Adrenal gland (tissue), 12 donors: ENCODE results near the gene MAD2L1. TPM values are rescaled to one million over a fixed set of nuclear protein-coding genes. Genes with fewer than 3 reads are reported as not detected.

Experiments
- DNase-seq, 7 donors: peaks; one replicate each; pipeline ENCODE4 v3.0.0-alpha.2; 2019 to 2020
- H3K27ac ChIP-seq, 5 donors: fragments of 200-600 bp; sonication (generic) in 4 of 5; 1 replicate in 3 of 5; 2 replicates in 2 of 5; pipeline versions ENCODE4 v1.5.1 to v1.8.0; 2016 to 2020; ENCODE audit warnings: mild to moderate bottlenecking in 1 of 5
- H3K27me3 ChIP-seq: fragments of 200-600 bp; 2 replicates; pipeline ENCODE4 v1.8.0; 2021
- H3K36me3 ChIP-seq, 2 donors: fragments of 200-600 bp; replicated peaks in 1 of 2; 1 replicate in 1 of 2; 2 replicates in 1 of 2; pipeline versions ENCODE4 v1.5.1 to v1.8.0; 2018 to 2022
- H3K4me1 ChIP-seq, 2 donors: fragments of 200-600 bp; replicated peaks in 1 of 2; 1 replicate in 1 of 2; 2 replicates in 1 of 2; pipeline versions ENCODE4 v1.5.1 to v1.8.0; 2018 to 2021
- H3K4me3 ChIP-seq, 4 donors: fragments of 200-600 bp; sonication (generic) in 3 of 4; one replicate each; pipeline ENCODE4 v1.5.1; 2016 to 2018
- H3K9me3 ChIP-seq, 3 donors: fragments of 200-600 bp; sonication (generic) in 1 of 3; replicated peaks in 1 of 3; 1 replicate in 2 of 3; 2 replicates in 1 of 3; pipeline versions ENCODE4 v1.5.1 to v1.8.0; 2016 to 2021
- POLR2A ChIP-seq, 2 donors: fragments of 450-650 bp; IDR thresholded peaks; one replicate each; pipeline ENCODE4 v1.6.1; 2017; ENCODE audit warnings: antibody characterized with exemption in 2 of 2, mild to moderate bottlenecking in 2 of 2, moderate library complexity in 1 of 2
- WGBS, 4 donors: extraction: QIAGEN DNeasy Blood & Tissue Kit in 2 of 4; methylation state at CpG; one replicate each; pipeline versions ENCODE4 v1.1.5 to v1.1.7; 2013 to 2017; 5-methylcytosine and 5-hydroxymethylcytosine counted together
- intact Hi-C, 2 donors: fragments of 100-400 bp; cut with DNase I; formaldehyde crosslinking; loops; one replicate each; pipeline versions ENCODE4 v1.14.1 to v1.15.0; 2022 to 2023
- polyA plus RNA-seq, 3 donors: library from polyadenylated mRNA; stranded (reverse); fragments of 200-250 nt in 2 of 3; fragments of 350-450 nt in 1 of 3; fragmentation: Illumina TruSeq in 1 of 3; extraction: RNeasy Lipid Tissue Mini Kit (QIAGEN cat#74804) in 1 of 3; gene quantifications; one replicate each; pipeline ENCODE4 v1.2.3, GENCODE V29; 2013 to 2014
- total RNA-seq, 9 donors: library from RNA; depleted of rRNA in 4 of 9; stranded (reverse); fragments of >200 nt in 4 of 9; fragments of 120-200 nt in 1 of 9; fragmentation: NEBNext Ultra II Directional in 1 of 9; extraction: Animal tissue kit (Norgen Biotek cat#: 25700) in 1 of 9; gene quantifications; one replicate each; pipeline versions ENCODE4 v1.1.0 to v1.2.4, GENCODE V29; 2013 to 2023
- TF ChIP-seq, protein P1 (sequence below), 6 experiments: fragments of 450-650 bp in 4 of 6; fragments of 200-600 bp in 2 of 6; sonication (generic) in 1 of 6; IDR thresholded peaks; 1 replicate in 5 of 6; 2 replicates in 1 of 6; pipeline versions ENCODE4 v1.5.1 to v1.8.0; 2016 to 2021; ENCODE audit warnings: antibody characterized with exemption in 6 of 6, mild to moderate bottlenecking in 2 of 6, moderate library complexity in 1 of 6
- donor health status: healthy with polysubstance abuse.
- donor health status: Bipolar disorder and iron deficiency.
- donor health status: DM: yes; HTN: yes; CAD: no.
- donor health status: DM: no; HTN: no; CAD: no.
- donor health status: DM: no; HTN: no; CAD: no.
- donor health status: DM: yes; HTN: yes; CAD: no.

Gene MAD2L1
- total and polyA plus RNA-seq, 12 donors: 0.61 to 18.0 (median 2.0) TPM

DNA sequence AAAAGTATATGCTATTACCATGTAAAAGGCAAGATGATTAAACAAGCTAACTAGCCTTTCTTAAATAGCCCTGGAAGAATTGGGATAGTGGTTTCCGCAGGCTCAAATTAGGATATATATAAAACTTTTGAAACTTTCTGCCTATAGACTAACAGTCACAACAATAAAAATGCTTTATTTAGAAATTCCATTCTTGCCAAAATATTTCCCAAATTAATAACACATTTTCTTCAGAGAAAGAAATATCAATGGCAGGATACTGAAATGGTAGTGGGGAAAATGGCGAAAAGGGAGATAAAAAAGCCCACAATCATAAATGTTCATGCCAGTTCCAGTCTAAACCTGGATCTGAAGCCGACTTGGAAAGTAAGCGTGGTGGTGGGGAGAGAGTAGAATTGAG, 56.0 kb downstream of the MAD2L1 start:
- intact Hi-C loops: no loop called here
- no peaks in the 10 kb centered on the region for H3K36me3 ChIP-seq
- H3K4me1 ChIP-seq: no peaks in the 10 kb centered on the region
- no peaks in the 10 kb centered on the region for H3K9me3 ChIP-seq
- no peak overlapping the region for H3K4me3 ChIP-seq
- TF ChIP-seq, protein P1, sequence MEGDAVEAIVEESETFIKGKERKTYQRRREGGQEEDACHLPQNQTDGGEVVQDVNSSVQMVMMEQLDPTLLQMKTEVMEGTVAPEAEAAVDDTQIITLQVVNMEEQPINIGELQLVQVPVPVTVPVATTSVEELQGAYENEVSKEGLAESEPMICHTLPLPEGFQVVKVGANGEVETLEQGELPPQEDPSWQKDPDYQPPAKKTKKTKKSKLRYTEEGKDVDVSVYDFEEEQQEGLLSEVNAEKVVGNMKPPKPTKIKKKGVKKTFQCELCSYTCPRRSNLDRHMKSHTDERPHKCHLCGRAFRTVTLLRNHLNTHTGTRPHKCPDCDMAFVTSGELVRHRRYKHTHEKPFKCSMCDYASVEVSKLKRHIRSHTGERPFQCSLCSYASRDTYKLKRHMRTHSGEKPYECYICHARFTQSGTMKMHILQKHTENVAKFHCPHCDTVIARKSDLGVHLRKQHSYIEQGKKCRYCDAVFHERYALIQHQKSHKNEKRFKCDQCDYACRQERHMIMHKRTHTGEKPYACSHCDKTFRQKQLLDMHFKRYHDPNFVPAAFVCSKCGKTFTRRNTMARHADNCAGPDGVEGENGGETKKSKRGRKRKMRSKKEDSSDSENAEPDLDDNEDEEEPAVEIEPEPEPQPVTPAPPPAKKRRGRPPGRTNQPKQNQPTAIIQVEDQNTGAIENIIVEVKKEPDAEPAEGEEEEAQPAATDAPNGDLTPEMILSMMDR (IDR thresholded peaks at IDR 0.05): no peak
- TF ChIP-seq POLR2A (IDR thresholded peaks at IDR 0.05): no peak
- H3K27me3 ChIP-seq: no peaks in the 10 kb centered on the region
- DNase-seq: no peak
- whole genome bisulfite sequencing, 4 donors: 83 to 86% (median 85%) methylated on average over 4 of the region's 4 CpGs
- H3K27ac ChIP-seq: no peak overlapping the region

DNA sequence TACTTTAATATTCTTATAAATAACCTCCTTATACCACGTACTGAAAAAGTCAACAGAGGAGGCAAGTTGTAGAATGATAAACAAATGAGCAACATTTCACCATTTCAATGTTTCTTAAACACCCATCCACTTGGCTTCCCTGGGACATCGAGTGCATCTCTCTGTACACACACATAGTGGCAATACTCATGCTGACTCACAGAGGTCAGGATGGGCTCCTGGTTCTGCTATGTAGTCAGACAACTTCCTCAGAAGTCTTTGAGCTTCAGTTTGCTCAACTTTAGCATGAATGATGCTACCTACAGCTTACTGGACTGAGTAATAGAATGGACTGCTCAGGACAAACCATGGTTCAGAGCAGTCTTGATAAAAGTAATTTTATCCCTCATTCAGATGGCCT, 56.9 kb downstream of the MAD2L1 start:
- Histone ChIP-seq H3K27me3 (no peaks in the 10 kb centered on the region), H3K4me1 (no peaks in the 10 kb centered on the region), H3K36me3 (no peaks in the 10 kb centered on the region), H3K9me3 (no peaks in the 10 kb centered on the region), H3K4me3 (no peak overlapping the region), H3K27ac (no peak overlapping the region)
- DNase-seq: no peak
- whole genome bisulfite sequencing, 4 donors: 69 to 78% (median 73%) methylated on average over 2 of the region's 2 CpGs
- intact Hi-C loops: no loop called here
- no peak for TF ChIP-seq POLR2A (IDR thresholded peaks at IDR 0.05)
- TF ChIP-seq, protein P1 (IDR thresholded peaks at IDR 0.05): no peak

DNA sequence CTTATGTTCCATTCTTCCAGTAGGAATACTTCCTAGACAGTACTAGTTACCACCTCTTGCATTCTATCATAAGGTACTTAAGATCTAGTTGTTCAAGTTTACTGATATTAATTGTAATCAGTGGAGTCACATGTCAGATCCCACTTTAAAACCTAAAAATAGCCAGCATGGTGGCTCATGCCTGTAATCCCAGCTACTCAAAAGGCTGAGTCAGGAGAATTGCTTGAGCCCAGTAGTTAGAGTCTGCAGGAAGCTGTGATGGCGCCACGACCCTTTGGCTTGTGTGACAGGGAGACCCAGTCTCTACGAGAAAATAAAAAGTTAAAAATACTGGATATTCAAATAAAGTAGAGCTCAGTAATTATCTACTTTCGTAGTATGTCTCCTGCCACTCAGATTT, 57.7 kb downstream of the MAD2L1 start:
- Histone ChIP-seq H3K27me3 (no peaks in the 10 kb centered on the region), H3K4me3 (no peak overlapping the region), H3K27ac (no peak overlapping the region), H3K4me1 (no peaks in the 10 kb centered on the region), H3K9me3 (no peaks in the 10 kb centered on the region), H3K36me3 (no peaks in the 10 kb centered on the region)
- no peak for TF ChIP-seq POLR2A (IDR thresholded peaks at IDR 0.05)
- TF ChIP-seq, protein P1 (IDR thresholded peaks at IDR 0.05): no peak
- 80 to 87% (median 85%) methylated on average over 4 of the region's 4 CpGs for WGBS, 4 donors
- intact Hi-C loops: no loop called here
- no peak for DNase-seq

DNA sequence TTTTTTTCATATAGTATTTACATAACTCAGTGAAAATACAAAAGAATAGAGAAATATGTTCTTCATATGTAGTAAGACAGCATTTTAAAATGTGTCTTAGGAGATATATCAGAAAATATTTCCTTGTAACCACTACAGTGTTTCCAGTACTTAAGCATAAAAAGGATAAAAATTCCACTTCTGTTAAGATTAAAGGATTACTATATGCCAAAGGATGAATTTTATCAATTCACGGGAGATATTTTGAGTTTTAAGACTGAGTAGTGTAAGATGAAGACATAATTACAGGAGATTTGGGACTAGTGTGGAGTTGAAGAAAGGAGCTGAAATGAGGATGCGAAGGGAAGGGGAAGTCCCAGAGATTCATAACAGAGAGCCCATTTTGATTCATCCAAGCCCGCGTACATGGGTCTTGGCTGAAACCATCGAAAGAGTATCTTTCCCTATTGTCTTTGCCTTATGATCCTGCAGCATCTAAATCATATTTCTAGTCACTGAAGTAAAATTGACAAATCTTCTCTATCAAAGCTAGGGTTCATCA, 58.7 kb downstream of the MAD2L1 start:
- no peak for TF ChIP-seq POLR2A (IDR thresholded peaks at IDR 0.05)
- no peak overlapping the region for H3K27ac ChIP-seq
- no peaks in the 10 kb centered on the region for H3K36me3 ChIP-seq
- no peaks in the 10 kb centered on the region for H3K27me3 ChIP-seq
- H3K4me3 ChIP-seq: no peak overlapping the region
- no peaks in the 10 kb centered on the region for H3K4me1 ChIP-seq
- 74 to 88% (median 80%) methylated on average over 5 of the region's 5 CpGs for WGBS, 4 donors
- H3K9me3 ChIP-seq: no peaks in the 10 kb centered on the region
- intact Hi-C loops: no loop called here
- DNase-seq: no peak

DNA sequence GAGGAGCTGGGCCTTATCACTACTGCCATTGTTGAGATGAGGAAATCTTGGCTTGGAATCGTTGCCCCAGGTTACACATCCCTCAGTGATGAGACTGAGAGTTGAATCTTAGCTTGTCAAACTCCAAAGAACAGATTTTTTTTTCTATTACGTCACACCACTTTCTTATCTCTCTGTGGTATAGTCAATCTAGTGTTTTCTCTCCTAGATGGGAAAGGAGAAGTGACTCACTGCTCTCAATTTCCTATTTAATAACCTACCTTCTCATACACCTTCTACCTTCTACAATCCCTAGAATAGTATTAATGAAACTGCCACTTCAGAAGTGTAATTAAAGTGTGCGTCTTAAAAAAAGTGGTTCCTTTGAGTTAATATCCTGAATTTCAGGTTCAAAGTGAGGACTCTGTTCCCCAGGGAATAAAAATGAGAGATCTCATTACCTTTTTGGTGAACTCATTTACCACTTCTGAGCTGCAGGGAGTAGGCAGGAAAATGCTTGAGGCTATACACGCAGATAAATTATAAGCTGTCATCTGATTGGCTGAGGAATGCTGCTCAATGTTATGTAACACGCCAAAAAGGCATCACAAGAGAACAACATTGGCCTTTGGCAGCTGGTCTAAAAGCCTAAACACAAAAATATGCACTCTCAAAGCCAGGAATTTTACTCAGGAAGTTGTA, 59.3 kb downstream of the MAD2L1 start:
- intact Hi-C loops: no loop called here
- Histone ChIP-seq H3K4me3 (no peak overlapping the region), H3K27ac (no peak overlapping the region), H3K36me3 (no peaks in the 10 kb centered on the region), H3K9me3 (no peaks in the 10 kb centered on the region), H3K27me3 (no peaks in the 10 kb centered on the region), H3K4me1 (no peaks in the 10 kb centered on the region)
- 36 to 50% (median 47%) methylated on average over 5 of the region's 5 CpGs for WGBS, 4 donors
- no peak for DNase-seq
- no peak for TF ChIP-seq POLR2A (IDR thresholded peaks at IDR 0.05)
- TF ChIP-seq, protein P1 (IDR thresholded peaks at IDR 0.05): no peak
